Neuronal stem cell (in vitro differentiated cells): ENCODE measurements around the gene CXXC5.

Experiments
- DNase-seq: peaks from one replicate; pipeline ENCODE4 v3.0.0-alpha.2; 2013; ENCODE audit warnings: low spot score
- H2AFZ ChIP-seq: one replicate; pipeline ENCODE4 v1.6.1; 2013; ENCODE audit warnings: mild to moderate bottlenecking, low read length, inconsistent platforms
- H2AK5ac ChIP-seq: 2 replicates; pipeline ENCODE4 v1.6.1; 2013; ENCODE audit warnings: low read depth, mild to moderate bottlenecking, inconsistent platforms, low read length, moderate library complexity, mixed read lengths
- H2BK120ac ChIP-seq: 2 replicates; pipeline ENCODE4 v1.6.1; 2013; ENCODE audit warnings: low read depth, mild to moderate bottlenecking, inconsistent platforms, low read length, moderate library complexity, mixed read lengths
- H2BK12ac ChIP-seq: one replicate; pipeline ENCODE4 v1.6.1; 2013; ENCODE audit warnings: low read length, inconsistent platforms
- H2BK15ac ChIP-seq: 2 replicates; pipeline ENCODE4 v1.6.1; 2013; ENCODE audit warnings: mild to moderate bottlenecking, low read length, inconsistent platforms, mixed read lengths
- H2BK5ac ChIP-seq: one replicate; pipeline ENCODE4 v1.6.1; 2013; ENCODE audit warnings: inconsistent platforms, mild to moderate bottlenecking, low read length, moderate library complexity
- H3K14ac ChIP-seq: one replicate; pipeline ENCODE4 v1.6.1; 2013; ENCODE audit warnings: low read length, inconsistent platforms
- H3K18ac ChIP-seq: 2 replicates; pipeline ENCODE4 v1.6.1; 2013; ENCODE audit warnings: low read length, inconsistent platforms
- H3K23ac ChIP-seq: 2 replicates; pipeline ENCODE4 v1.6.1; 2013; ENCODE audit warnings: low read depth, mild to moderate bottlenecking, mixed read lengths, low read length, inconsistent platforms; ENCODE audit not compliant: poor library complexity
- H3K27ac ChIP-seq: replicated peaks from 3 replicates; pipeline ENCODE4 v1.5.1; 2013; ENCODE audit warnings: low read length, inconsistent platforms
- H3K27me3 ChIP-seq, 3 experiments: 2 replicates each; pipeline ENCODE4 v1.6.1; 2013; ENCODE audit warnings: low read length in 3 of 3, mild to moderate bottlenecking in 2 of 3, inconsistent platforms in 1 of 3, low read depth in 1 of 3, mixed read lengths in 1 of 3, moderate library complexity in 1 of 3; ENCODE audit not compliant: control insufficient read depth in 3 of 3, insufficient read depth in 3 of 3
- H3K36me3 ChIP-seq, 2 donors: replicated peaks in 1 of 2; 2 replicates each; pipeline ENCODE4 v1.6.1; 2013; ENCODE audit warnings: low read length in 2 of 2; ENCODE audit not compliant: control insufficient read depth in 2 of 2, insufficient read depth in 2 of 2
- H3K4ac ChIP-seq: 2 replicates; pipeline ENCODE4 v1.6.1; 2013; ENCODE audit warnings: inconsistent platforms, mild to moderate bottlenecking, low read length, moderate library complexity
- H3K4me1 ChIP-seq, 2 donors: 1 replicate in 1 of 2; 2 replicates in 1 of 2; pipeline ENCODE4 v1.6.1; 2013; ENCODE audit warnings: low read length in 2 of 2, low read depth in 1 of 2; ENCODE audit not compliant: control insufficient read depth in 2 of 2, insufficient read depth in 1 of 2
- H3K4me2 ChIP-seq: one replicate; pipeline ENCODE4 v1.6.1; 2013; ENCODE audit warnings: mild to moderate bottlenecking, low read length, inconsistent platforms; ENCODE audit not compliant: insufficient read depth, poor library complexity, severe bottlenecking
- H3K4me3 ChIP-seq, 2 donors: 2 replicates each; pipeline ENCODE4 v1.5.1; 2013; ENCODE audit warnings: low read length in 2 of 2, mild to moderate bottlenecking in 2 of 2, inconsistent platforms in 1 of 2, moderate library complexity in 1 of 2
- H3K79me1 ChIP-seq: one replicate; pipeline ENCODE4 v1.6.1; 2013; ENCODE audit warnings: low read depth, mild to moderate bottlenecking, inconsistent platforms, low read length, moderate library complexity
- H3K9ac ChIP-seq: one replicate; pipeline ENCODE4 v1.6.1; 2013; ENCODE audit warnings: mild to moderate bottlenecking, low read depth, low read length, inconsistent platforms; ENCODE audit not compliant: poor library complexity
- H3K9me3 ChIP-seq, 2 donors: replicated peaks in 1 of 2; 2 replicates each; pipeline versions ENCODE3 to v1.6.1; 2013; ENCODE audit warnings: low read length in 2 of 2, mild to moderate bottlenecking in 2 of 2, inconsistent platforms in 1 of 2, low read depth in 1 of 2, mixed read lengths in 1 of 2, moderate library complexity in 1 of 2; ENCODE audit not compliant: control insufficient read depth in 2 of 2, insufficient read depth in 1 of 2
- H4K8ac ChIP-seq: one replicate; pipeline ENCODE4 v1.6.1; 2013; ENCODE audit warnings: low read depth, mild to moderate bottlenecking, inconsistent platforms, low read length, moderate library complexity
- H4K91ac ChIP-seq: one replicate; pipeline ENCODE4 v1.6.1; 2013; ENCODE audit warnings: low read length, low read depth, mild to moderate bottlenecking, inconsistent platforms; ENCODE audit not compliant: poor library complexity
- WGBS, 2 donors: extraction: QIAGEN DNeasy Blood & Tissue Kit; methylation state at CpG; one replicate each; pipeline ENCODE4 v1.1.7; 2013; ENCODE audit warnings: missing lambda C conversion rate in 2 of 2, mixed read lengths in 1 of 2; ENCODE audit not compliant: insufficient read length in 2 of 2, insufficient replicate concordance in 1 of 2; ENCODE audit errors: extremely low coverage in 2 of 2; 5-methylcytosine and 5-hydroxymethylcytosine counted together

The CXXC5 gene

GRCh38 chr5:139671096-139671841 lies 23.1 kb downstream of the CXXC5 start:
- no peaks in the 10 kb centered on the region for H3K9me3 ChIP-seq
- H3K4ac ChIP-seq, result peak overlapping the region; percentile 85
- H4K91ac ChIP-seq, result no peak overlapping the region
- peak overlapping the region; percentile 5 for H2BK120ac ChIP-seq
- peaks cover 44 to 52% of the 10 kb centered on the region in 2 donors for H3K4me1 ChIP-seq
- H3K23ac ChIP-seq, result peak overlapping the region; percentile 66
- peaks cover 2 to 20% of the 10 kb centered on the region in 2 donors for H3K36me3 ChIP-seq
- no peak overlapping the region for H3K14ac ChIP-seq
- H2BK15ac ChIP-seq, result peak overlapping the region; percentile 84
- H3K4me3 ChIP-seq, result no peak overlapping the region
- H3K27me3 ChIP-seq, result no peaks in the 10 kb centered on the region
- H2BK12ac ChIP-seq, result no peak overlapping the region
- H3K9ac ChIP-seq, result peak overlapping the region; percentile 50
- H2AFZ ChIP-seq, result no peak overlapping the region
- H2AK5ac ChIP-seq, result peak overlapping the region; percentile 73
- H3K79me1 ChIP-seq, result peaks cover 26% of the 10 kb centered on the region
- no peak overlapping the region for H4K8ac ChIP-seq
- H3K18ac ChIP-seq, result peak overlapping the region; percentile 79
- no CpG with 5 or more reads among the region's 20 CpGs for WGBS, 2 donors
- H3K4me2 ChIP-seq, result no peak overlapping the region
- peak overlapping the region; percentile 59 for H2BK5ac ChIP-seq
- H3K27ac ChIP-seq, result no peak overlapping the region
- DNase-seq, result no peak

GRCh38 chr5:139675213-139675612 lies 27.1 kb downstream of the CXXC5 start:
- no peak overlapping the region for H2AK5ac ChIP-seq
- no peak overlapping the region for H4K91ac ChIP-seq
- no peaks in the 10 kb centered on the region for H3K27me3 ChIP-seq
- H3K79me1 ChIP-seq, result peaks cover 15% of the 10 kb centered on the region
- no peak overlapping the region for H3K23ac ChIP-seq
- no CpG with 5 or more reads among the region's 4 CpGs for WGBS, 2 donors
- H3K9ac ChIP-seq, result peak overlapping the region; percentile 55
- no peak overlapping the region for H2BK15ac ChIP-seq
- H3K4ac ChIP-seq, result no peak overlapping the region
- H3K4me2 ChIP-seq, result no peak overlapping the region
- H3K4me1 ChIP-seq, result peaks cover 39% of the 10 kb centered on the region in 2 donors
- H3K36me3 ChIP-seq, result peaks cover 1 to 34% of the 10 kb centered on the region in 2 donors
- DNase-seq, result no peak
- no peak overlapping the region for H3K14ac ChIP-seq
- no peak overlapping the region for H2BK5ac ChIP-seq
- no peak overlapping the region for H4K8ac ChIP-seq
- no peak overlapping the region for H3K4me3 ChIP-seq
- H3K9me3 ChIP-seq, result peaks cover 0 to 2% of the 10 kb centered on the region in 2 donors
- no peak overlapping the region for H2BK12ac ChIP-seq
- H3K27ac ChIP-seq, result no peak overlapping the region
- H2BK120ac ChIP-seq, result no peak overlapping the region
- no peak overlapping the region for H2AFZ ChIP-seq
- no peak overlapping the region for H3K18ac ChIP-seq

GRCh38 chr5:139675825-139676224 lies 27.7 kb downstream of the CXXC5 start:
- no peak overlapping the region for H4K91ac ChIP-seq
- H2BK12ac ChIP-seq, result no peak overlapping the region
- H3K27ac ChIP-seq, result no peak overlapping the region
- no CpG with 5 or more reads among the region's 4 CpGs for WGBS, 2 donors
- peaks cover 4 to 34% of the 10 kb centered on the region in 2 donors for H3K36me3 ChIP-seq
- no peak overlapping the region for H2AFZ ChIP-seq
- peaks cover 0 to 2% of the 10 kb centered on the region in 2 donors for H3K9me3 ChIP-seq
- peaks cover 33% of the 10 kb centered on the region in 2 donors for H3K4me1 ChIP-seq
- no peak overlapping the region for H2BK15ac ChIP-seq
- H3K18ac ChIP-seq, result no peak overlapping the region
- H3K23ac ChIP-seq, result no peak overlapping the region
- no peak overlapping the region for H3K4me3 ChIP-seq
- H3K4me2 ChIP-seq, result no peak overlapping the region
- H3K14ac ChIP-seq, result no peak overlapping the region
- H3K4ac ChIP-seq, result no peak overlapping the region
- peaks cover 13% of the 10 kb centered on the region for H3K79me1 ChIP-seq
- no peak overlapping the region for H2BK5ac ChIP-seq
- no peak overlapping the region for H2AK5ac ChIP-seq
- H3K9ac ChIP-seq, result no peak overlapping the region
- DNase-seq, result no peak
- no peaks in the 10 kb centered on the region for H3K27me3 ChIP-seq
- H2BK120ac ChIP-seq, result no peak overlapping the region
- no peak overlapping the region for H4K8ac ChIP-seq

GRCh38 chr5:139676406-139676805 lies 28.3 kb downstream of the CXXC5 start:
- peak overlapping the region; percentile 10 for H3K27ac ChIP-seq
- WGBS, 2 donors, result no CpG with 5 or more reads among the region's 3 CpGs
- no peak overlapping the region for H3K4me3 ChIP-seq

More at GRCh38 chr5:139676406-139676805, 28.3 kb downstream of the CXXC5 start:
- Histone ChIP-seq H3K9me3 (peaks cover 0 to 2% of the 10 kb centered on the region in 2 donors), H2AK5ac (peak overlapping the region; percentile 42), H4K8ac (no peak overlapping the region), H2BK5ac (no peak overlapping the region), H3K36me3 (peaks cover 8 to 39% of the 10 kb centered on the region in 2 donors), H3K18ac (peak overlapping the region; percentile 93), H3K27me3 (no peaks in the 10 kb centered on the region), H2BK120ac (peak overlapping the region; percentile 26), H3K9ac (peak overlapping the region; percentile 34), H2BK12ac (no peak overlapping the region), H3K14ac (no peak overlapping the region), H3K4me2 (no peak overlapping the region), H4K91ac (no peak overlapping the region), H3K4ac (peak overlapping the region; percentile 41), H2AFZ (no peak overlapping the region), H3K4me1 (peaks cover 27 to 28% of the 10 kb centered on the region in 2 donors), H3K79me1 (peaks cover 11% of the 10 kb centered on the region), H3K23ac (no peak overlapping the region), H2BK15ac (no peak overlapping the region)
- no peak for DNase-seq
